Epithelial cell of proximal tubule (primary cell): ENCODE data around the gene OR11L1. TPM values are rescaled to one million over a fixed set of nuclear protein-coding genes. Genes with fewer than 3 reads are reported as not detected.

ENCODE experiments used
- DNase-seq: peaks from one replicate; pipeline ENCODE4 v3.0.0-alpha.2; 2011; ENCODE audit warnings: low read depth
- H3K4me3 ChIP-seq: 2 replicates; pipeline ENCODE4 v1.5.1; 2011; ENCODE audit warnings: low read depth, mild to moderate bottlenecking, low read length
- total RNA-seq: library from RNA; depleted of rRNA; stranded (reverse); fragments of >200 nt; gene quantifications from 2 replicates; pipeline ENCODE4 v1.2.3, GENCODE V29; 2015
- TF ChIP-seq, protein P1 (sequence below): conservative IDR thresholded peaks from 2 replicates; pipeline ENCODE4 v1.5.1; 2012; ENCODE audit warnings: low read depth, mild to moderate bottlenecking, low read length

OR11L1 gene
- total RNA-seq, 1 donor from 2014 or later, result not detected

DNA sequence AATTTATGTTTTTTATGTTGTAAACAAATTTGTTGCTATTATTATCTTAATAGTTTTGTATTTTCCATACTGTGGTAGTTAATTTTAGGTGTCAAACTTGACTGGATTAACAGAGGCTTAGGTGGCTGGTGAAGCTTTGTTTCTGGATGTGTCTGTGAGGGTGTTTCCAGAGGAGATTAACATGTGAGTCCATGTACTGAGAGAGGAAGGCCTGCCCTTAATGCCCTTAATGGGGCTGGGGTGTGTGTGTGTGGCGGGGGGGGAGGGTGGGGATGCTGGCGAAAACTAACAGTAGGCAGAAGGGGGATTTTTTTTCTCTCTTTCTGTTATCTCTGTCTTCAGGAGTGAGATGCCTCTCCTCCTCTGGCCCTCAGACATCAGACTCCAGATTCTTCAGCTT lies 19.6 kb downstream of the OR11L1 start:
- no peak for DNase-seq
- TF ChIP-seq, protein P1, sequence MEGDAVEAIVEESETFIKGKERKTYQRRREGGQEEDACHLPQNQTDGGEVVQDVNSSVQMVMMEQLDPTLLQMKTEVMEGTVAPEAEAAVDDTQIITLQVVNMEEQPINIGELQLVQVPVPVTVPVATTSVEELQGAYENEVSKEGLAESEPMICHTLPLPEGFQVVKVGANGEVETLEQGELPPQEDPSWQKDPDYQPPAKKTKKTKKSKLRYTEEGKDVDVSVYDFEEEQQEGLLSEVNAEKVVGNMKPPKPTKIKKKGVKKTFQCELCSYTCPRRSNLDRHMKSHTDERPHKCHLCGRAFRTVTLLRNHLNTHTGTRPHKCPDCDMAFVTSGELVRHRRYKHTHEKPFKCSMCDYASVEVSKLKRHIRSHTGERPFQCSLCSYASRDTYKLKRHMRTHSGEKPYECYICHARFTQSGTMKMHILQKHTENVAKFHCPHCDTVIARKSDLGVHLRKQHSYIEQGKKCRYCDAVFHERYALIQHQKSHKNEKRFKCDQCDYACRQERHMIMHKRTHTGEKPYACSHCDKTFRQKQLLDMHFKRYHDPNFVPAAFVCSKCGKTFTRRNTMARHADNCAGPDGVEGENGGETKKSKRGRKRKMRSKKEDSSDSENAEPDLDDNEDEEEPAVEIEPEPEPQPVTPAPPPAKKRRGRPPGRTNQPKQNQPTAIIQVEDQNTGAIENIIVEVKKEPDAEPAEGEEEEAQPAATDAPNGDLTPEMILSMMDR, result no peak
- no peak overlapping the region for H3K4me3 ChIP-seq

DNA sequence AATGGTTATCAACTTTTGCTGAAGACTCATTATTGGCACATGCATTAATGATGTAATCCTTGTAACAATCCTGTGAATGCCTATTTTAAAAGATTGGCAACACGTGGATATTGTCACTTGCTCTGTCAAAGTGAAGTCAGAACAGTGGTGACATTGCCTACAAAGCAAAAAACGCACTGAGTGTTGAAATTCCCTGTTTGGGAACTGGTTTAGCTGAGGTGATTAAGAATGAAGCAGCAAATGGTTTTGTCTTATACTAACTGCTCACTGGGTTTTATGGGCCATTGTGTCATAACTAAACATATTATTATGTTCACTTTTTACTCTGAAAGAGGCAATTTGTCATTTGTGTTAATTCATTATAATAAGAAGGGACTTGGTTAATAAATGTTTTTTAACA lies 29.1 kb downstream of the OR11L1 start:
- DNase-seq, result no peak
- TF ChIP-seq, protein P1, result no peak
- no peak overlapping the region for H3K4me3 ChIP-seq

DNA sequence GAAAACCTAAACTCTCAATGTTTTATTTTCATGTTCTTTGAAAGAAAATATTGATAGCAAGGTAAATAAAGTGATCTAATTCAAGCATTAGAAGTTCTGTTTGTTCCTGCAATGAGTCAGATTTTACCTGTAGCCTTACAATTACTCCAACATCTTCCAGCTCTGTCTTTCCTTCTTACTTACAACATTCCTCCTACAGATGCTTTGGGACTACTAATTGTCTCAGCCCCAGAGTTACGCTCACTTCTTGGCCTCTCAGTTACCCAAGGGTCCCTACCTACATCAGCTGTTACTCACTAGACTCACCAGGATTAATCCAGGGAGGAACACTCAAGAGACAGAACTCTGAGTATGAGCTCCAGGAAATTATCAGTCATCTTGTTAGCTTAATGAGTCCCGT lies 44.2 kb downstream of the OR11L1 start:
- TF ChIP-seq, protein P1, result no peak
- DNase-seq, result no peak
- H3K4me3 ChIP-seq, result no peak overlapping the region

Other genes with a start within 250 kb of the OR11L1 start
- gene OR2G3, start 236.3 kb downstream of the OR11L1 start, total RNA-seq, result not detected in 2 replicates
- not detected in 2 replicates for gene OR13G1, start 162.2 kb downstream of the OR11L1 start, total RNA-seq
- gene OR6F1, start 125.2 kb downstream of the OR11L1 start, total RNA-seq, result not detected in 2 replicates
- not detected in 2 replicates for gene OR14K1, start 103.3 kb downstream of the OR11L1 start, total RNA-seq
- gene OR14A2, start 93.8 kb downstream of the OR11L1 start, total RNA-seq, result not detected in 2 replicates
- not detected in 2 replicates for gene OR1C1, start 81.3 kb downstream of the OR11L1 start, total RNA-seq
- gene OR14A16, start 17.8 kb downstream of the OR11L1 start, total RNA-seq, result not detected in 2 replicates
- 2.0 and 6.0 TPM in 2 replicates for gene TRIM58, start 15.3 kb upstream of the OR11L1 start, total RNA-seq
- gene OR2W3, start 53.7 kb upstream of the OR11L1 start, total RNA-seq, result 2.2 TPM in 1 of 2 replicates, not detected in the other
- 0.14 TPM in 1 of 2 replicates, not detected in the other for gene OR2T8, start 78.4 kb upstream of the OR11L1 start, total RNA-seq
- gene OR2AJ1, start 83.0 kb upstream of the OR11L1 start, total RNA-seq, result not detected in 2 replicates
- gene OR2L8, start 107.0 kb upstream of the OR11L1 start, total RNA-seq, result not detected in 2 replicates
- gene OR2AK2, start 123.3 kb upstream of the OR11L1 start, total RNA-seq, result not detected in 2 replicates
- not detected in 2 replicates for gene OR2L5, start 171.8 kb upstream of the OR11L1 start, total RNA-seq
- not detected in 2 replicates for gene OR2L2, start 188.2 kb upstream of the OR11L1 start, total RNA-seq
- gene OR2L3, start 204.9 kb upstream of the OR11L1 start, total RNA-seq, result not detected in 2 replicates